ENCODE data around the gene LAS1L.
"Not testable (repeated sequence)": the region's sequence is repeated elsewhere in the genome, so short reads cannot be mapped to it uniquely, and the experiment has no call there.

LAS1L gene

DNA sequence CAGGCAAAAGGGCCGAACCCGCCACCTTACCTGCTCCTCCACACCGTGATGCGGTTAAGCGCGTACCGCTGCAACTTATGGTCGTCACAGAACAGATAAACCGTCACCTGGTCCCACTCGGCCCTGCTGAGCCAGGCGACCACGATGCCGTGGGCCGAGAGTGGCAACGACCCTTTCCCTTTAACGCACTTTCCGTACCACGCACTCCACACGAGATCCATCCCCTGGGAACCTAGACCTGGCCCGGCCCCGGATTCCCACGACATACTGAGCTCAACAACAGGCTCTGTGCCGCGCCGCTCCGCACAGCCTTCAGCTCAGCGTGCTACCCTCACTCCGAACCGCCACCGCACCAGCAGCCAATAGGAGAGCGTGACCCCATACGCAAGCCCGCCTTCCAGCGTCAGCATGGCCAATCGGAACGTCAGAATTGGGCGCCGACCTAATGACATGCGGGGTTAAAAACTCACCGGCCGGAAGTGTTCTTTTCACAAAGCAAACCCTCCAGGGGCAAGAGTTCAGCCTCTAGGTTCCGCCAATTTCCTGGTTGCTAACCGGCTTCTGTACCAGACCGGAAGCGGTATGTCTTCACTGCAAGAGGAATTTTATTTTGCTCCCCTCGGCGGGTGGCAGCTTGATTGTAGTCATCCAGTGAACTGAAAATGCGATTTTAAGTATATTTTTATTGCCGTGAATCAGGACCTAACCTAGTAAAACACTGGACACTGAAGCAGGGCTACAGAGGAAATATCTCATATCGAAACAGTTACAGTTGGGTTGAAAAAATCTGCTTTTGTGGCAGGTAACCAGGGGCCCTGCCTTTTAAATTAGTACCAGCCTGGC, at the start of gene LAS1L:
Gene LAS1L, minus strand, starts transcription at position 338 of the 843 bp plus-strand sequence. Its CDS starts 72 bp downstream, at position 266.
- peak; percentile 99 for ATAC-seq
- H3K9me3 Mint-ChIP-seq = no peaks in the 10 kb centered on the region

GRCh38 chrX:65582450-65583082, 48.0 kb upstream of the LAS1L start:
- Mint-ChIP-seq H3K36me3 (ENCODE audit: low read depth) (no peaks in the 10 kb centered on the region), H3K27me3 (no peaks in the 10 kb centered on the region), H3K4me3 (no peak overlapping the region), H3K4me1 (peaks cover 6% of the 10 kb centered on the region), H3K27ac (no peak overlapping the region), H3K9me3 (no peaks in the 10 kb centered on the region)
- DNase-seq (no peak), ATAC-seq (no peak)

More for the DNA sequence above, at the start of gene LAS1L:
- peak within 1 kb of the TSS; percentile 98 for H3K27ac Mint-ChIP-seq
- peak; percentile 84 for DNase-seq
- H3K27me3 Mint-ChIP-seq = no peaks in the 10 kb centered on the region
- H3K36me3 Mint-ChIP-seq (ENCODE audit: low read depth) = peaks cover 29% of the 10 kb centered on the region
- peaks cover 16% of the 10 kb centered on the region for H3K4me1 Mint-ChIP-seq
- H3K4me3 Mint-ChIP-seq = peak within 1 kb of the TSS; percentile 99

GRCh38 chrX:65581661-65582339, 47.2 kb upstream of the LAS1L start:
- Mint-ChIP-seq H3K9me3 (no peaks in the 10 kb centered on the region), H3K27ac (no peak overlapping the region), H3K36me3 (ENCODE audit: low read depth) (no peaks in the 10 kb centered on the region), H3K27me3 (no peaks in the 10 kb centered on the region), H3K4me3 (no peak overlapping the region), H3K4me1 (peaks cover 6% of the 10 kb centered on the region)
- DNase-seq (peak; percentile 51), ATAC-seq (no peak)

- DNase-seq = no peak
- Mint-ChIP-seq H3K4me1 (peaks cover 6% of the 10 kb centered on the region), H3K9me3 (no peaks in the 10 kb centered on the region), H3K4me3 (no peak overlapping the region), H3K27me3 (no peaks in the 10 kb centered on the region), H3K36me3 (ENCODE audit: low read depth) (no peaks in the 10 kb centered on the region), H3K27ac (no peak overlapping the region)
- ATAC-seq = no peak
Observed at GRCh38 chrX:65578346-65578745, 43.8 kb upstream of the LAS1L start.

DNA sequence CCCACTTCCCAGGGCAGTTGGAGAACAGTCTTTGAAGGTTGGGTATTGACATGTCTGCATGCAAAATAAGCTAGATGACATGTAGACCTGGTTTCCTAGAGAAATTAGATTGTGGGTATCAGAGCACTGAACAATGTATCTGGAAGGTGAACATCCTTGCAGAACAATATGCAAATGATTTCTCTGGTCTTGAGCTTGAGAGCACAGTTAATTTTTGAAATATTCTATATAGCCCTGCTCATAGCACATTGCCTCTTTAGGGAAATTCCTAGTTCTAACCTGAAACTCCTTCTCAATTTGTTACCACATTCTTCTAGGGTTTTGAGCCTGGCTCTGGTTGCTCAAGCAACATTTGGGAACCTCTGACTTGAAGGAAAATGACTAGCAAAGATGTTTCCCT, 41.6 kb upstream of the LAS1L start:
- ATAC-seq (no peak), DNase-seq (no peak)
- Mint-ChIP-seq H3K4me1 (no peaks in the 10 kb centered on the region), H3K27ac (no peak overlapping the region), H3K4me3 (no peak overlapping the region), H3K27me3 (no peaks in the 10 kb centered on the region), H3K36me3 (ENCODE audit: low read depth) (no peaks in the 10 kb centered on the region), H3K9me3 (no peaks in the 10 kb centered on the region)

GRCh38 chrX:65575022-65575421, 40.4 kb upstream of the LAS1L start:
- no peak for ATAC-seq

GRCh38 chrX:65574356-65574755, 39.8 kb upstream of the LAS1L start:
- ATAC-seq (no peak), DNase-seq (no peak)
- Mint-ChIP-seq H3K36me3 (ENCODE audit: low read depth) (no peaks in the 10 kb centered on the region), H3K27me3 (no peaks in the 10 kb centered on the region), H3K9me3 (no peaks in the 10 kb centered on the region), H3K4me1 (no peaks in the 10 kb centered on the region), H3K4me3 (no peak overlapping the region), H3K27ac (no peak overlapping the region)

More at GRCh38 chrX:65575022-65575421, 40.4 kb upstream of the LAS1L start:
- no peak overlapping the region for H3K27ac Mint-ChIP-seq
- H3K36me3 Mint-ChIP-seq (ENCODE audit: low read depth) = no peaks in the 10 kb centered on the region
- H3K4me1 Mint-ChIP-seq = no peaks in the 10 kb centered on the region
- DNase-seq = no peak
- H3K27me3 Mint-ChIP-seq = no peaks in the 10 kb centered on the region
- H3K4me3 Mint-ChIP-seq = no peak overlapping the region
- no peaks in the 10 kb centered on the region for H3K9me3 Mint-ChIP-seq

- Mint-ChIP-seq H3K36me3 (ENCODE audit: low read depth) (no peaks in the 10 kb centered on the region), H3K27ac (no peak overlapping the region), H3K4me3 (no peak overlapping the region), H3K9me3 (no peaks in the 10 kb centered on the region), H3K4me1 (no peaks in the 10 kb centered on the region), H3K27me3 (no peaks in the 10 kb centered on the region)
- DNase-seq (no peak), ATAC-seq (no peak)
Observed at GRCh38 chrX:65572971-65573370, 38.4 kb upstream of the LAS1L start.

DNA sequence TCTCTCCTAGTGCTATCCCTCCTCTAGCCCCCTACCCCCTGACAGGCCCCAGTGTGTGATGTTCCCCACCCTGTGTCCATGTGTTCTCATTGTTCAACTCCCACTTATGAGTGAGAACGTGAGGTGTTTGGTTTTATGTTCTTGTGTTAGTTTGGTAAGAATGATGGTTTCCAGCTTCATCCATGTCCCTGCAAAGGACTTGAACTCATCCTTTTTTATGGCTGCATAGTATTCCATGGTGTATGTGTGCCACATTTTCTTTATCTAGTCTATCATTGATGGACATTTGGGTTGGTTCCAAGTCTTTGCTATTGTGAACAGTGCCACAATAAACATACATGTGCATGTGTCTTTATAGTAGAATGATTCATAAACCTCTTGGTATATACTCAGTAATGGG, 28.3 kb upstream of the LAS1L start:
- not testable (repeated sequence) for H3K36me3 Mint-ChIP-seq (ENCODE audit: low read depth); H3K27ac Mint-ChIP-seq; H3K9me3 Mint-ChIP-seq; DNase-seq; H3K4me1 Mint-ChIP-seq; H3K4me3 Mint-ChIP-seq; H3K27me3 Mint-ChIP-seq; ATAC-seq

DNA sequence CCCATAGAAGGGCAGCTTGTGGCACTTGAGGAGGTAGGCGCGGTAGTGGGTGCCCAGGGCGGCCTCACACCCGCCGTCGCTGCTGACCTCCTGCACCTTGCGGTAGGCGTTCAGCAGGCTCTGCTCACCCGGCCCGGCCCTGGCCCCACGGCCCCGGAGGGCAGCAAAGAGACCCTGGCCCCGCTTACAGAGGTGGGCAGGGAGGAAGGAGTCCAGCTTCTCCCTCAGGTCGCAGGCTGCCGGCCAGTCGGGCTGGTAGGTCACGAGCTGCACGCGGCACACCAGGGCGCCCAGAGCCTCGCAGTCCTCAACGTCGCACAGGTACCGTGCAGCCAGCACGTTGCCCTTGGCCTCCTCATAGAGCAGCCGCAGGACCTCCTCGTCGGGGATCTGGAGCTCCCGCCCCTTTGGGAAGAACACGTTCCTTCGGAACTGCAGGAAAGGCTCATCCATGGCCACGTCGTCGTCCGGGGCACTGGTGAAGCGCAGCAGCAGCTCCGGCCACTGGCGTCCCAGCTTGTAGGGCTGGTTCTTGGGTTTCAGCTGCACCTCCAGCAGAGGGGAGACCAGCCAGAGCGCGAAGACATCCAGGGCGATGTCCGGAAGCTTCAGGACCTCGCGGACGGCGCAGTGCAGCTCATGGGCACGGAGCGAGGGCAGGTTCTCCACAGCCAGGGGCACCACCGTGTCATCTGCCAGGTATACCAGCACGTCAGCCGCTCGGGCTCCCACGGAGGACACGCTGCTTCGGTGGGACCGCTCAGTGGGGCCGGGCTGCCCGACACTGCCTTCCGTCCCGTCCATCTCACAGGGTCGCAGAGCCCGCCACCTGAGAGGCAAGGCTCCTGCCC, 17.1 kb upstream of the LAS1L start:
- no peaks in the 10 kb centered on the region for H3K36me3 Mint-ChIP-seq (ENCODE audit: low read depth)
- no peak overlapping the region for H3K4me3 Mint-ChIP-seq
- no peaks in the 10 kb centered on the region for H3K9me3 Mint-ChIP-seq
- no peaks in the 10 kb centered on the region for H3K27me3 Mint-ChIP-seq
- no peak overlapping the region for H3K27ac Mint-ChIP-seq
- H3K4me1 Mint-ChIP-seq = no peaks in the 10 kb centered on the region
- no peak for ATAC-seq
- no peak for DNase-seq

DNA sequence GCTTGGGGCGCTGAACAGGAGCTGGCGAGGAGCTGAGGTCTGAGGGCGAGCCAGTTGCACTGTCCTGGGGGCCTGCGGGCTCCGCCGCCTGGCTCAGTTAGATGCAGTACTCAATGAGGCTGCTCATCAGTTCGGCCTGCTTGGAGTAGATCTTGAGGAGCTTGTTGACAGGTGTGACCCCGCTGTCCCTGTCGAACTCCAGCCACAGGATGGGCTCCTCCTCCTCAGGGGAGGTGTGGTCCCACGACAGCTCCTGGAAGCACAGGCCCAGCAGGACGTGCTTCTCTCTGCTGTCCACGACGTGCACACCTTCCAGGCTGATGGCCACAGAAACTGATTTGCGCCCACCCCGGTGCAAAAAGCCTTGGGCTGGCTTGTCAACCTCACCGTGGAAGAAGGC, 16.5 kb upstream of the LAS1L start:
- H3K36me3 Mint-ChIP-seq (ENCODE audit: low read depth) = no peaks in the 10 kb centered on the region
- no peak for ATAC-seq

DNA sequence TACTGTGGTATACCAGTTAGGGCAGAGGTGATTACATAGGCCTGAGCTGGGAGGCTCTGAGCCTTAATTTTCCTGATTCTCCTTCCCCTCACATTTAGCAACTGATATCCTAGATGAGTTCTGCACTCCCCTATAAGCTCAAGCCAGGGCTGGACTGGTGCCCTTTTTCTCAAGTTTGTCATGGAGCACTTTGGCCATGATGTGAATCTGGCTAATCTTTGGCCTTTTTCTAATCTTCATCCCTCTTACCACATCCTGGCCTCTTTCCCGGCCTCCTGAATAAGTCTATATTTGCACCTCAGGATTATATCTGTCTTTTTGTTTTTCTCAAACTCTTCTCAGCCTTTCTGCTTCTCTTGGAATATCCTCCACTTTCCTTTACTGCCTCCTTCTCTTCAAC, 10.9 kb upstream of the LAS1L start:
- no peaks in the 10 kb centered on the region for H3K4me1 Mint-ChIP-seq
- H3K4me3 Mint-ChIP-seq = no peak overlapping the region
- ATAC-seq (no peak), DNase-seq (no peak)
- no peaks in the 10 kb centered on the region for H3K36me3 Mint-ChIP-seq (ENCODE audit: low read depth)
- H3K27ac Mint-ChIP-seq = no peak overlapping the region
- H3K9me3 Mint-ChIP-seq = no peaks in the 10 kb centered on the region
- H3K27me3 Mint-ChIP-seq = no peaks in the 10 kb centered on the region

More for the DNA sequence above, 16.5 kb upstream of the LAS1L start:
- no peaks in the 10 kb centered on the region for H3K27me3 Mint-ChIP-seq
- H3K27ac Mint-ChIP-seq = no peak overlapping the region
- no peaks in the 10 kb centered on the region for H3K9me3 Mint-ChIP-seq
- no peak overlapping the region for H3K4me3 Mint-ChIP-seq
- no peak for DNase-seq
- no peaks in the 10 kb centered on the region for H3K4me1 Mint-ChIP-seq

DNA sequence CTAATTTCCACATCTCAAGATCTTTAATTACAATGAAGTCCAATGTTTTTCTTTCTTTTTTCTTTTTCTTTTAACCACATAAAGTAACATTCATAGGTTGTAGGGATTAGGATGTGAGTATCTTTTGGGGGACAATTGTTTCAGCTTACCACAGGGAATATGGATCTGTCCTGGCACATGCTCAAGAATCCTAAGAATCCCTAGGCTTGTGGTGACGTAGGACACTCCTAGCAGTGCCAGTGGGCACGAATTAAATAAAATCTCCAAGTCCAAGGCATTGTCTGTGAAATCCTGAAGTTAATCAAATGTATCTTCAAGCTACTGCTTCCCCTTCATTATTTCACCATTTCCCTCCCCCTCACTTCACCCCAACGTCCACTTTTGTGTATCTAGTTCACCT, 2.6 kb upstream of the LAS1L start:
- no peaks in the 10 kb centered on the region for H3K9me3 Mint-ChIP-seq
- no peak overlapping the region for H3K27ac Mint-ChIP-seq
- ATAC-seq = no peak
- peaks cover 16% of the 10 kb centered on the region for H3K4me1 Mint-ChIP-seq
- H3K4me3 Mint-ChIP-seq = no peak overlapping the region
- no peak for DNase-seq
- no peaks in the 10 kb centered on the region for H3K27me3 Mint-ChIP-seq
- peaks cover 15% of the 10 kb centered on the region for H3K36me3 Mint-ChIP-seq (ENCODE audit: low read depth)

GRCh38 chrX:65536291-65536690, 1.7 kb upstream of the LAS1L start:
- no peak overlapping the region for H3K27ac Mint-ChIP-seq
- H3K4me1 Mint-ChIP-seq = peaks cover 16% of the 10 kb centered on the region
- DNase-seq (no peak), ATAC-seq (no peak)
- H3K9me3 Mint-ChIP-seq = no peaks in the 10 kb centered on the region
- H3K36me3 Mint-ChIP-seq (ENCODE audit: low read depth) = peaks cover 24% of the 10 kb centered on the region
- H3K4me3 Mint-ChIP-seq = no peak overlapping the region
- H3K27me3 Mint-ChIP-seq = no peaks in the 10 kb centered on the region
